ENCODE results near the gene ZNF385C. TPM values are rescaled to one million over a fixed set of nuclear protein-coding genes. Genes with fewer than 3 reads are reported as not detected.

The ZNF385C gene
- total RNA-seq, 1 experiment from 2014 or later, result 1.7 TPM

GRCh38 chr17:42135151-42135550 is 36.9 kb upstream of the ZNF385C start:
- ChIA-PET POLR2A (ENCODE audit: unreplicated experiment) (interaction anchor here (0.6 to 0.8 kb wide), 2 partner anchors 20 to 152 kb away, joined by 9 to 21 read pairs; no protein-coding TSS in a partner anchor), CTCF (interaction anchor here (1.2 kb wide), 1 partner anchor 392 kb away, joined by 3 read pairs; no protein-coding TSS in a partner anchor)
- intact Hi-C loops (cut with micrococcal nuclease; ENCODE audit: unreplicated experiment), result no loop called here
- TF ChIP-seq CTCF (conservative IDR thresholded peaks at IDR 0.05) (no peak), EZH2 (IDR thresholded peaks at IDR 0.05; ENCODE audit: low read depth) (no peak)
- Histone ChIP-seq H3K27ac (peak overlapping the region; percentile 78), H3K36me3 (ENCODE audit: low read depth) (0 out of 2 replicates have a peak, but pooled peaks cover 7% of the 10 kb centered on the region), H3K27me3 (ENCODE audit: insufficient read depth, low read depth) (no peaks in the 10 kb centered on the region), H3F3A (ENCODE audit: insufficient read depth, low read depth) (peaks cover 23% of the 10 kb centered on the region), H3K9me2 (ENCODE audit: insufficient read depth) (no peaks in the 10 kb centered on the region), H4K20me1 (ENCODE audit: insufficient read depth) (peaks cover 39% of the 10 kb centered on the region), H2AFZ (no peak overlapping the region), H3K9me3 (ENCODE audit: insufficient read depth, low read depth) (no peaks in the 10 kb centered on the region), H3K79me2 (ENCODE audit: low read depth) (peaks cover 90% of the 10 kb centered on the region), H3K4me3 (no peak overlapping the region), H3K4me1 (replicated peaks; ENCODE audit: insufficient read depth) (peaks cover 24% of the 10 kb centered on the region), H3K4me2 (peak overlapping the region; percentile 54)
- no peak for DNase-seq
- BruUV-seq (replicated peaks), result no TSS peak

GRCh38 chr17:42133461-42134041 is 35.3 kb upstream of the ZNF385C start:
- no peak for TF ChIP-seq CTCF (conservative IDR thresholded peaks at IDR 0.05)
- TF ChIP-seq EZH2 (IDR thresholded peaks at IDR 0.05; ENCODE audit: low read depth), result no peak
- peaks cover 24% of the 10 kb centered on the region for H3K4me1 ChIP-seq (replicated peaks; ENCODE audit: insufficient read depth)
- CTCF ChIA-PET, result no interaction called here
- H3K27ac ChIP-seq, result no peak overlapping the region
- 0 out of 2 replicates have a peak, but pooled peaks cover 7% of the 10 kb centered on the region for H3K36me3 ChIP-seq (ENCODE audit: low read depth)
- H3K79me2 ChIP-seq (ENCODE audit: low read depth), result peaks cover 75% of the 10 kb centered on the region
- H3K4me3 ChIP-seq, result no peak overlapping the region
- no peak overlapping the region for H2AFZ ChIP-seq
- H3F3A ChIP-seq (ENCODE audit: insufficient read depth, low read depth), result peaks cover 23% of the 10 kb centered on the region
- no TSS peak for BruUV-seq (replicated peaks)
- H3K9me3 ChIP-seq (ENCODE audit: insufficient read depth, low read depth), result no peaks in the 10 kb centered on the region
- H3K9me2 ChIP-seq (ENCODE audit: insufficient read depth), result no peaks in the 10 kb centered on the region
- H3K27me3 ChIP-seq (ENCODE audit: insufficient read depth, low read depth), result no peaks in the 10 kb centered on the region
- peaks cover 33% of the 10 kb centered on the region for H4K20me1 ChIP-seq (ENCODE audit: insufficient read depth)
- no peak for DNase-seq
- no peak overlapping the region for H3K4me2 ChIP-seq
- intact Hi-C loops (cut with micrococcal nuclease; ENCODE audit: unreplicated experiment), result no loop called here
- POLR2A ChIA-PET (ENCODE audit: unreplicated experiment), result no interaction called here

- H3K27ac ChIP-seq, result no peak overlapping the region
- no peak overlapping the region for H3K4me2 ChIP-seq
- H3K9me3 ChIP-seq (ENCODE audit: insufficient read depth, low read depth), result no peaks in the 10 kb centered on the region
- peaks cover 24% of the 10 kb centered on the region for H3K4me1 ChIP-seq (replicated peaks; ENCODE audit: insufficient read depth)
- BruUV-seq (replicated peaks), result no TSS peak
- intact Hi-C loops (cut with micrococcal nuclease; ENCODE audit: unreplicated experiment), result no loop called here
- ChIA-PET CTCF (no interaction called here), POLR2A (ENCODE audit: unreplicated experiment) (interaction anchor here (0.7 kb wide), 1 partner anchor 152 kb away, joined by 5 read pairs; no protein-coding TSS in a partner anchor)
- no peaks in the 10 kb centered on the region for H3K9me2 ChIP-seq (ENCODE audit: insufficient read depth)
- H2AFZ ChIP-seq, result no peak overlapping the region
- H3K4me3 ChIP-seq, result no peak overlapping the region
- peaks cover 69% of the 10 kb centered on the region for H3K79me2 ChIP-seq (ENCODE audit: low read depth)
- peaks cover 23% of the 10 kb centered on the region for H3F3A ChIP-seq (ENCODE audit: insufficient read depth, low read depth)
- peaks cover 28% of the 10 kb centered on the region for H4K20me1 ChIP-seq (ENCODE audit: insufficient read depth)
- no peak for TF ChIP-seq CTCF (conservative IDR thresholded peaks at IDR 0.05)
- TF ChIP-seq EZH2 (IDR thresholded peaks at IDR 0.05; ENCODE audit: low read depth), result no peak
- 0 out of 2 replicates have a peak, but pooled peaks cover 7% of the 10 kb centered on the region for H3K36me3 ChIP-seq (ENCODE audit: low read depth)
- H3K27me3 ChIP-seq (ENCODE audit: insufficient read depth, low read depth), result no peaks in the 10 kb centered on the region
- peak in 1 of 2 experiments; percentile 41 for DNase-seq
Measured at GRCh38 chr17:42132941-42133340, 34.7 kb upstream of the ZNF385C start.

Data from PC-9 (cell line).